ENCODE results near the gene DALRD3.

Gene DALRD3

DNA sequence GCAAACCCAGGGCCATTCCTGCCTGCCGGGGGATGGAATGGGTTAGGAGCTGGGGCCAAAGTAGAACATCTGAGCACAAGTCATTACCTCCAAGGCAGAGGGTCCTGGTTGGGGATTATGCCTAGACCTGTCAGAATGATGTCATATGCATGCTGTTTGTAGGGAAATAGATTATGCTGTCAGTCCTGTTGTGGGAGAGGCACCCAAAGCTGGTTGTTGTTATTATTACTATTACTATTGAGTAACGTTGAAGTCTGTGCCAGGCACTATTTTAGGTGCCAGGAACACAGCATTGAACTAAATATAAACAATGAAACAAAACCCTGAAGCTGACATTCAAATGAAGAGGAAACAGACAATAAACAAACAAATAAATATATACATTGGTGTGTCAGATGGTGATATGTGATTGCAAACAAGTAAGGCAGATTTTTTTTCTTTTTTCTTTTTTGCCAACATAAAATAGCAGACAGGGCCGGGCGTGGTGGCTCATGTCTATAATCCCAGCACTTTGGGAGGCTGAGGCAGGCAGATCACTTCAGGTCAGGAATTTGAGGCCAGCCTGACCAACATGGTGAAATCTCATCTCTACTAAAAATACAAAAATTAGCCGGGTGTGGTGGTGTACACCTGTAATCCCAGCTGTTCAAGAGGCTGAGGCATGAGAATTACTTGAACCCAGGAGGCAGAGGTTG, 26.4 kb downstream of the DALRD3 start:
- TF ChIP-seq, protein P1, sequence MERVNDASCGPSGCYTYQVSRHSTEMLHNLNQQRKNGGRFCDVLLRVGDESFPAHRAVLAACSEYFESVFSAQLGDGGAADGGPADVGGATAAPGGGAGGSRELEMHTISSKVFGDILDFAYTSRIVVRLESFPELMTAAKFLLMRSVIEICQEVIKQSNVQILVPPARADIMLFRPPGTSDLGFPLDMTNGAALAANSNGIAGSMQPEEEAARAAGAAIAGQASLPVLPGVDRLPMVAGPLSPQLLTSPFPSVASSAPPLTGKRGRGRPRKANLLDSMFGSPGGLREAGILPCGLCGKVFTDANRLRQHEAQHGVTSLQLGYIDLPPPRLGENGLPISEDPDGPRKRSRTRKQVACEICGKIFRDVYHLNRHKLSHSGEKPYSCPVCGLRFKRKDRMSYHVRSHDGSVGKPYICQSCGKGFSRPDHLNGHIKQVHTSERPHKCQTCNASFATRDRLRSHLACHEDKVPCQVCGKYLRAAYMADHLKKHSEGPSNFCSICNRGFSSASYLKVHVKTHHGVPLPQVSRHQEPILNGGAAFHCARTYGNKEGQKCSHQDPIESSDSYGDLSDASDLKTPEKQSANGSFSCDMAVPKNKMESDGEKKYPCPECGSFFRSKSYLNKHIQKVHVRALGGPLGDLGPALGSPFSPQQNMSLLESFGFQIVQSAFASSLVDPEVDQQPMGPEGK (CRISPR knock-in tag; IDR thresholded peaks at IDR 0.05; ENCODE audit: borderline replicate concordance) = no peak
- no peak for TF ChIP-seq ZNF70 (CRISPR knock-in tag; IDR thresholded peaks at IDR 0.05)
- TF ChIP-seq ZC3H10 (CRISPR knock-in tag; IDR thresholded peaks at IDR 0.05) = no peak
- no peak for TF ChIP-seq CSDC2 (CRISPR knock-in tag; IDR thresholded peaks at IDR 0.05)
- TF ChIP-seq, protein P2, sequence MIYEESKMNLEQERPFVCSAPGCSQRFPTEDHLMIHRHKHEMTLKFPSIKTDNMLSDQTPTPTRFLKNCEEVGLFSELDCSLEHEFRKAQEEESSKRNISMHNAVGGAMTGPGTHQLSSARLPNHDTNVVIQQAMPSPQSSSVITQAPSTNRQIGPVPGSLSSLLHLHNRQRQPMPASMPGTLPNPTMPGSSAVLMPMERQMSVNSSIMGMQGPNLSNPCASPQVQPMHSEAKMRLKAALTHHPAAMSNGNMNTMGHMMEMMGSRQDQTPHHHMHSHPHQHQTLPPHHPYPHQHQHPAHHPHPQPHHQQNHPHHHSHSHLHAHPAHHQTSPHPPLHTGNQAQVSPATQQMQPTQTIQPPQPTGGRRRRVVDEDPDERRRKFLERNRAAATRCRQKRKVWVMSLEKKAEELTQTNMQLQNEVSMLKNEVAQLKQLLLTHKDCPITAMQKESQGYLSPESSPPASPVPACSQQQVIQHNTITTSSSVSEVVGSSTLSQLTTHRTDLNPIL (CRISPR knock-in tag; IDR thresholded peaks at IDR 0.05; ENCODE audit: low read depth) = no peak
- TF ChIP-seq ZFP30 (CRISPR knock-in tag; IDR thresholded peaks at IDR 0.05) = no peak
- TF ChIP-seq OSR1 (CRISPR knock-in tag; IDR thresholded peaks at IDR 0.05) = no peak
- TF ChIP-seq, protein P3, sequence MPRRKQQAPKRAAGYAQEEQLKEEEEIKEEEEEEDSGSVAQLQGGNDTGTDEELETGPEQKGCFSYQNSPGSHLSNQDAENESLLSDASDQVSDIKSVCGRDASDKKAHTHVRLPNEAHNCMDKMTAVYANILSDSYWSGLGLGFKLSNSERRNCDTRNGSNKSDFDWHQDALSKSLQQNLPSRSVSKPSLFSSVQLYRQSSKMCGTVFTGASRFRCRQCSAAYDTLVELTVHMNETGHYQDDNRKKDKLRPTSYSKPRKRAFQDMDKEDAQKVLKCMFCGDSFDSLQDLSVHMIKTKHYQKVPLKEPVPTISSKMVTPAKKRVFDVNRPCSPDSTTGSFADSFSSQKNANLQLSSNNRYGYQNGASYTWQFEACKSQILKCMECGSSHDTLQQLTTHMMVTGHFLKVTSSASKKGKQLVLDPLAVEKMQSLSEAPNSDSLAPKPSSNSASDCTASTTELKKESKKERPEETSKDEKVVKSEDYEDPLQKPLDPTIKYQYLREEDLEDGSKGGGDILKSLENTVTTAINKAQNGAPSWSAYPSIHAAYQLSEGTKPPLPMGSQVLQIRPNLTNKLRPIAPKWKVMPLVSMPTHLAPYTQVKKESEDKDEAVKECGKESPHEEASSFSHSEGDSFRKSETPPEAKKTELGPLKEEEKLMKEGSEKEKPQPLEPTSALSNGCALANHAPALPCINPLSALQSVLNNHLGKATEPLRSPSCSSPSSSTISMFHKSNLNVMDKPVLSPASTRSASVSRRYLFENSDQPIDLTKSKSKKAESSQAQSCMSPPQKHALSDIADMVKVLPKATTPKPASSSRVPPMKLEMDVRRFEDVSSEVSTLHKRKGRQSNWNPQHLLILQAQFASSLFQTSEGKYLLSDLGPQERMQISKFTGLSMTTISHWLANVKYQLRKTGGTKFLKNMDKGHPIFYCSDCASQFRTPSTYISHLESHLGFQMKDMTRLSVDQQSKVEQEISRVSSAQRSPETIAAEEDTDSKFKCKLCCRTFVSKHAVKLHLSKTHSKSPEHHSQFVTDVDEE (CRISPR knock-in tag; IDR thresholded peaks at IDR 0.05) = no peak
- TF ChIP-seq TOX (CRISPR knock-in tag; IDR thresholded peaks at IDR 0.05; ENCODE audit: borderline replicate concordance) = no peak
- TF ChIP-seq, protein P4, sequence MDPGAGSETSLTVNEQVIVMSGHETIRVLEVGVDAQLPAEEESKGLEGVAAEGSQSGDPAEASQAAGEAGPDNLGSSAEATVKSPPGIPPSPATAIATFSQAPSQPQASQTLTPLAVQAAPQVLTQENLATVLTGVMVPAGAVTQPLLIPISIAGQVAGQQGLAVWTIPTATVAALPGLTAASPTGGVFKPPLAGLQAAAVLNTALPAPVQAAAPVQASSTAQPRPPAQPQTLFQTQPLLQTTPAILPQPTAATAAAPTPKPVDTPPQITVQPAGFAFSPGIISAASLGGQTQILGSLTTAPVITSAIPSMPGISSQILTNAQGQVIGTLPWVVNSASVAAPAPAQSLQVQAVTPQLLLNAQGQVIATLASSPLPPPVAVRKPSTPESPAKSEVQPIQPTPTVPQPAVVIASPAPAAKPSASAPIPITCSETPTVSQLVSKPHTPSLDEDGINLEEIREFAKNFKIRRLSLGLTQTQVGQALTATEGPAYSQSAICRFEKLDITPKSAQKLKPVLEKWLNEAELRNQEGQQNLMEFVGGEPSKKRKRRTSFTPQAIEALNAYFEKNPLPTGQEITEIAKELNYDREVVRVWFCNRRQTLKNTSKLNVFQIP (CRISPR knock-in tag; IDR thresholded peaks at IDR 0.05; ENCODE audit: borderline replicate concordance, low read depth) = no peak
- TF ChIP-seq ISL1 (CRISPR knock-in tag; IDR thresholded peaks at IDR 0.05) = no peak
- TF ChIP-seq SNAI2 (CRISPR knock-in tag; IDR thresholded peaks at IDR 0.05) = no peak
- no peak for TF ChIP-seq ZFP3 (CRISPR knock-in tag; IDR thresholded peaks at IDR 0.05)
- TF ChIP-seq ESRRG (CRISPR knock-in tag; IDR thresholded peaks at IDR 0.05) = no peak
- TF ChIP-seq BACH2 (CRISPR knock-in tag; IDR thresholded peaks at IDR 0.05; ENCODE audit: borderline replicate concordance) = no peak
- no peak for TF ChIP-seq ZNF565 (CRISPR knock-in tag; conservative IDR thresholded peaks at IDR 0.05; ENCODE audit: low read depth)
- no peak for ATAC-seq

DNA sequence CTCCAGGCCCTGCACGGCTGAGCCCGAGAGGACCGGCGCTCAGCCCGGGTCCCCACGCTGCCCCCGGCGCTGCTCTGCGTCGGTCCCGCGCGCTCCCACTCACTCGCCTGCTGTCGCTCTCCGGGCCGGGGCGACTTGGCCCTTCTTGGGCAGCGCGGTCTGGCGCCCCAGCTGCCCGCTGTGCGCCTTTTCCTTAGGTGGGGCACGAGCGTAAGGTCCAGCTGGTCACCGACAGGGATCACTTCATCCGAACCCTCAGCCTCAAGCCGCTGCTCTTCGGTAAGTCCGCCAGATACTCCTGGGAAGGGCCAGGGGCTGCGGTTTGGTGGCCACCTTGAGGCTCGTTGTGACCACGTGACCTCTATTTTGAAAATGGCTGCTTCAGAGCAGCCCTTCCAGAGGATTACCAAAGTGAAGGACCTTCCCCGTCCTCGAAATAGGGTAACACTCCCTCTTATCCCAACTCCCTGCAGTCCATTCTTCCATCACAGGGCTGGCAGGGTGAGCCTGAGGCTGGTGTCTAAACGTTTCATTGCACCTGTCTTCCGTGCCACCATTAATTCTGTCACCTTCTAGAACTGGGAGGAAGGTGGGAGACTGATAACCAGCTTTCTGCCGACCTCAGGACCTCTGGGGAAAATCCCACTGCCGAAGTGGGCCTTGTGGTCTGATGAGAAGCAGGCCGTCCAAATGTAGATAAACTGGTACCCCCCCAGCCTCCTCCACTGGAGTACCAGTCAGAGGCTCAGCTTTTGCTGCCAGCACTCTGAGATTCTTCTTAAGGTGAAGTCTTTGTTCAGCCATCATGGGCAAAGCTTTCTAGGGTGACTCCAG, 27.5 kb downstream of the DALRD3 start:
- no peak for TF ChIP-seq PPARA (CRISPR knock-in tag; IDR thresholded peaks at IDR 0.05; ENCODE audit: borderline replicate concordance)
- TF ChIP-seq, protein P4 (CRISPR knock-in tag; IDR thresholded peaks at IDR 0.05; ENCODE audit: borderline replicate concordance, low read depth) = no peak
- no peak for ATAC-seq

DNA sequence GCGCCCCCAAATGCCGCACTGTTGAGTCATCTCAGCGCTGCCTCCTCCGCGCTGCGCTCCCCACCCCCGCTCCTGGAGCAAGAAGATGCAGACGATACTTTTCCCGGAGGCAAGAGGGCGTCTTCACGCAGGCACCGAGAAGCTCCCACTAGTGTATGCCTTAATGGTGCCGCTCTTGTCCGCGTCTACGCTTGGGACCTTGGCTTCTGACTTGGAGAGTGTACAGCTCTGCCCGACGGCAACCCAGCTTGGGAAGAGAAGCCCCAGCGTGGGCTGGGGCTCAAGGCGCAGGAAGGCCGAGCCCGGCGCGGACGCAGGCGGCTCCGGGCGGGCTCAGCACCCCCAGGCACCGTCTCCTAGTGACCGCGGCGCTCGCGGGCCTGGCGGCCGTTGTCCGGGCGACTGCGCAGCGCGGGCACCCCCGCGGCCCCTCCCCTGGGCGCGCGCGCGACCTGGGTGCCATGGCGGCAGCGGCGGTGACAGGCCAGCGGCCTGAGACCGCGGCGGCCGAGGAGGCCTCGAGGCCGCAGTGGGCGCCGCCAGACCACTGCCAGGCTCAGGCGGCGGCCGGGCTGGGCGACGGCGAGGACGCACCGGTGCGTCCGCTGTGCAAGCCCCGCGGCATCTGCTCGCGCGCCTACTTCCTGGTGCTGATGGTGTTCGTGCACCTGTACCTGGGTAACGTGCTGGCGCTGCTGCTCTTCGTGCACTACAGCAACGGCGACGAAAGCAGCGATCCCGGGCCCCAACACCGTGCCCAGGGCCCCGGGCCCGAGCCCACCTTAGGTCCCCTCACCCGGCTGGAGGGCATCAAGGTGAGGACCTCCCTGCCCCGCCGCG, 28.4 kb downstream of the DALRD3 start, which contains the start of gene P4HTM:
TSS of gene P4HTM (plus strand) at position 446 of the 840 bp plus-strand sequence. CDS start at position 462, 16 bp downstream.
- peak; percentile 89 for ATAC-seq
- TF ChIP-seq RARB (CRISPR knock-in tag; IDR thresholded peaks at IDR 0.05) (no peak), ISL1 (CRISPR knock-in tag; IDR thresholded peaks at IDR 0.05) (no peak), BACH2 (CRISPR knock-in tag; IDR thresholded peaks at IDR 0.05; ENCODE audit: borderline replicate concordance) (no peak), ZNF8 (CRISPR knock-in tag; IDR thresholded peaks at IDR 0.05) (no peak), ARNTL (CRISPR knock-in tag; IDR thresholded peaks at IDR 0.05; ENCODE audit: borderline replicate concordance, low read depth) (no peak), TOX (CRISPR knock-in tag; IDR thresholded peaks at IDR 0.05; ENCODE audit: borderline replicate concordance) (no peak)
- TF ChIP-seq, protein P3 (CRISPR knock-in tag; IDR thresholded peaks at IDR 0.05) = no peak

Data from SK-N-SH treated with all-trans-retinoic acid at 6 μM for 48 hours (cell line).